Ecto neural progenitor cell (in vitro differentiated cells): ENCODE measurements around the gene DCUN1D3.
"Not testable (repeated sequence)": the region's sequence is repeated elsewhere in the genome, so short reads cannot be mapped to it uniquely, and the experiment has no call there.

Experiments
- DNase-seq: peaks from one replicate; pipeline ENCODE4 v3.0.0-alpha.2; 2018; ENCODE audit warnings: low spot score

DCUN1D3 gene

GRCh38 chr16:20887207-20887606, 13.0 kb downstream of the DCUN1D3 start:
- no peak for DNase-seq

GRCh38 chr16:20886320-20886719, 13.8 kb downstream of the DCUN1D3 start:
- no peak for DNase-seq

- DNase-seq = no peak
Observed at GRCh38 chr16:20884240-20884556, 16.0 kb downstream of the DCUN1D3 start.

- no peak for DNase-seq
Observed at GRCh38 chr16:20883554-20884239, 16.5 kb downstream of the DCUN1D3 start.

GRCh38 chr16:20881503-20881878, 18.7 kb downstream of the DCUN1D3 start:
- no peak for DNase-seq

- no peak for DNase-seq
Observed at GRCh38 chr16:20880867-20881502, 19.2 kb downstream of the DCUN1D3 start.

- no peak for DNase-seq
Observed at GRCh38 chr16:20879175-20880040, 20.8 kb downstream of the DCUN1D3 start.

- no peak for DNase-seq
Observed at GRCh38 chr16:20878682-20879147, 21.4 kb downstream of the DCUN1D3 start.

- DNase-seq = no peak
Observed at GRCh38 chr16:20875355-20875650, 24.9 kb downstream of the DCUN1D3 start.

- DNase-seq = no peak
Observed at GRCh38 chr16:20874088-20874581, 26.0 kb downstream of the DCUN1D3 start.

GRCh38 chr16:20873331-20873730, 26.8 kb downstream of the DCUN1D3 start:
- DNase-seq = no peak

GRCh38 chr16:20871941-20872815, 28.0 kb downstream of the DCUN1D3 start:
- DNase-seq = no peak

GRCh38 chr16:20871258-20871657, 28.9 kb downstream of the DCUN1D3 start:
- no peak for DNase-seq

GRCh38 chr16:20870122-20870820, 29.9 kb downstream of the DCUN1D3 start:
- no peak for DNase-seq

GRCh38 chr16:20868890-20869289, 31.3 kb downstream of the DCUN1D3 start:
- DNase-seq = no peak

- DNase-seq = no peak
Observed at GRCh38 chr16:20867585-20867984, 32.6 kb downstream of the DCUN1D3 start.

- no peak for DNase-seq
Observed at GRCh38 chr16:20866801-20867200, 33.4 kb downstream of the DCUN1D3 start.

GRCh38 chr16:20866145-20866772, 33.9 kb downstream of the DCUN1D3 start:
- DNase-seq = peak; percentile 68

- DNase-seq = no peak
Observed at GRCh38 chr16:20865420-20866131, 34.6 kb downstream of the DCUN1D3 start.

- DNase-seq = not testable (repeated sequence)
Observed at GRCh38 chr16:20864376-20864775, 35.8 kb downstream of the DCUN1D3 start.
